PC-3 (cell line): ENCODE results near the gene LACC1. TPM values are rescaled to one million over a fixed set of nuclear protein-coding genes. Genes with fewer than 3 reads are reported as not detected.
A peak's percentile ranks its signal among the peaks of the same experiment; 100 is the strongest.

Source experiments
- ATAC-seq: fragments of 200-7000 bp; cut with Tn5 transposase; 2 replicates; pipeline ENCODE4 v1.9.1; 2020; ENCODE audit warnings: mild to moderate bottlenecking, moderate library complexity
- BruUV-seq: library from RNA; stranded (reverse); fragments of 400-500 nt; replicated peaks from 2 replicates; lab custom pipeline; 2021; lab: Mats Ljungman, UMichigan
- CTCF ChIA-PET: fragments of 300-600 bp; sonication (Branson Sonifier 250); formaldehyde crosslinking; loops from one replicate; lab custom pipeline; 2022; ENCODE audit warnings: antibody characterized with exemption; lab: Charles Lee
- POLR2A ChIA-PET: fragments of 300-600 bp; sonication (Branson Sonifier 250); formaldehyde crosslinking; loops from one replicate; lab custom pipeline; 2022; ENCODE audit warnings: antibody characterized with exemption; ENCODE audit not compliant: unreplicated experiment; lab: Charles Lee
- DNase-seq: peaks from one replicate; pipeline ENCODE4 v3.0.0-alpha.2; 2015
- H2AFZ ChIP-seq: fragments of 300-600 bp; sonication (generic); 2 replicates; pipeline ENCODE4 v1.6.0; 2016; ENCODE audit warnings: antibody characterized with exemption, low read length
- H3F3A ChIP-seq: fragments of 300-600 bp; sonication (generic); one replicate; pipeline ENCODE4 v1.6.0; 2017; ENCODE audit warnings: antibody characterized with exemption, low read length, control low read depth, mild to moderate bottlenecking; ENCODE audit not compliant: unreplicated experiment
- H3K27ac ChIP-seq: fragments of 300-600 bp; sonication (generic); 2 replicates; pipeline ENCODE4 v1.5.1; 2016; ENCODE audit warnings: mild to moderate bottlenecking, low read length
- H3K27me3 ChIP-seq: fragments of 300-600 bp; sonication (generic); 2 replicates; pipeline ENCODE4 v1.6.1; 2016; ENCODE audit warnings: low read length, mixed read lengths
- H3K36me3 ChIP-seq: fragments of 300-600 bp; sonication (generic); 2 replicates; pipeline ENCODE4 v1.6.1; 2016; ENCODE audit warnings: low read depth, mixed run types, low read length, mixed read lengths
- H3K4me1 ChIP-seq: fragments of 300-600 bp; sonication (generic); 2 replicates; pipeline ENCODE4 v1.5.1; 2016; ENCODE audit warnings: low read length; ENCODE audit not compliant: insufficient read depth
- H3K4me2 ChIP-seq: fragments of 300-600 bp; sonication (generic); 2 replicates; pipeline ENCODE4 v1.6.0; 2016; ENCODE audit warnings: low read length
- H3K4me3 ChIP-seq: fragments of 300-600 bp; sonication (generic); 2 replicates; pipeline ENCODE4 v1.5.1; 2016; ENCODE audit warnings: mild to moderate bottlenecking, low read length, mixed read lengths
- H3K79me2 ChIP-seq: fragments of 300-600 bp; sonication (generic); 2 replicates; pipeline ENCODE4 v1.6.1; 2017; ENCODE audit warnings: low read length, mixed read lengths
- H3K9ac ChIP-seq: fragments of 300-600 bp; sonication (generic); 2 replicates; pipeline ENCODE4 v1.6.0; 2016; ENCODE audit warnings: mild to moderate bottlenecking, low read length
- H3K9me2 ChIP-seq: fragments of 300-600 bp; sonication (generic); replicated peaks from 2 replicates; pipeline ENCODE4 v1.6.1; 2016; ENCODE audit warnings: mixed run types, low read length, mixed read lengths
- H3K9me3 ChIP-seq: fragments of 300-600 bp; sonication (generic); 2 replicates; pipeline ENCODE4 v1.6.1; 2016; ENCODE audit warnings: low read length, mixed read lengths
- H4K20me1 ChIP-seq: fragments of 300-600 bp; sonication (generic); 2 replicates; pipeline ENCODE4 v1.6.1; 2016; ENCODE audit warnings: low read length, mixed read lengths
- EZH2 ChIP-seq: fragments of 300-600 bp; sonication (generic); IDR thresholded peaks from one replicate; pipeline ENCODE4 v1.6.1; 2017; ENCODE audit warnings: antibody characterized with exemption, mild to moderate bottlenecking, low read length; ENCODE audit not compliant: unreplicated experiment
- EZH2phosphoT487 ChIP-seq: fragments of 300-600 bp; sonication (generic); IDR thresholded peaks from 2 replicates; pipeline ENCODE4 v1.6.1; 2018; ENCODE audit warnings: mild to moderate bottlenecking, antibody characterized with exemption, low read length, borderline replicate concordance
- intact Hi-C: fragments of 100-400 bp; cut with micrococcal nuclease; formaldehyde crosslinking; loops from 2 replicates; pipeline ENCODE4 v1.9.0; 2023
- total RNA-seq: library from RNA; depleted of rRNA; stranded (reverse); fragments of >200 nt; gene quantifications from 2 replicates; pipeline ENCODE4 v1.2.3, GENCODE V29; 2014
- TF ChIP-seq, protein P1 (sequence below): fragments of 300-600 bp; sonication (generic); conservative IDR thresholded peaks from 2 replicates; pipeline ENCODE4 v1.5.1; 2017; ENCODE audit warnings: antibody characterized with exemption, low read depth, mild to moderate bottlenecking, low read length

Gene LACC1
- total RNA-seq, 1 experiment from 2014 or later: 1.2 TPM

DNA sequence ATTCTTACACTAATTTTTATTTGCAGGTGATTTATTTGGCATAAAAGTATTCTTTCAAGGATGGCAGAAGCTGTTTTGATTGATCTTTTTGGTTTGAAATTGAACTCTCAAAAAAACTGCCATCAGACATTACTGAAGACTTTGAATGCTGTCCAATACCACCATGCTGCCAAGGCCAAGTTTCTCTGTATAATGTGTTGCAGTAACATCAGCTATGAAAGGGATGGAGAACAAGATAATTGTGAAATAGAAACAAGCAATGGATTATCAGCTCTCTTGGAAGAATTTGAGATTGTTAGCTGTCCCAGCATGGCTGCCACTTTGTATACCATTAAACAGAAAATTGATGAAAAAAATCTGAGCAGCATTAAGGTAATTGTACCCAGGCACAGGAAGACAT lies 1.2 kb downstream of the LACC1 start:
- Histone ChIP-seq H3K36me3 (no peaks in the 10 kb centered on the region), H3K4me2 (peak overlapping the region; percentile 99), H3K27ac (no peak overlapping the region), H3K4me3 (peak overlapping the region; percentile 70; the same call in 1 of the 2 replicates), H4K20me1 (no peaks in the 10 kb centered on the region), H3F3A (no peaks in the 10 kb centered on the region), H2AFZ (no peak overlapping the region), H3K27me3 (no peaks in the 10 kb centered on the region), H3K79me2 (peaks cover 18% of the 10 kb centered on the region), H3K4me1 (peaks cover 32% of the 10 kb centered on the region), H3K9ac (no peak overlapping the region), H3K9me3 (no peaks in the 10 kb centered on the region), H3K9me2 (no peaks in the 10 kb centered on the region)
- DNase-seq (no peak), ATAC-seq (no peak)
- TF ChIP-seq EZH2 (no peak), EZH2phosphoT487 (no peak)
- TF ChIP-seq, protein P1, sequence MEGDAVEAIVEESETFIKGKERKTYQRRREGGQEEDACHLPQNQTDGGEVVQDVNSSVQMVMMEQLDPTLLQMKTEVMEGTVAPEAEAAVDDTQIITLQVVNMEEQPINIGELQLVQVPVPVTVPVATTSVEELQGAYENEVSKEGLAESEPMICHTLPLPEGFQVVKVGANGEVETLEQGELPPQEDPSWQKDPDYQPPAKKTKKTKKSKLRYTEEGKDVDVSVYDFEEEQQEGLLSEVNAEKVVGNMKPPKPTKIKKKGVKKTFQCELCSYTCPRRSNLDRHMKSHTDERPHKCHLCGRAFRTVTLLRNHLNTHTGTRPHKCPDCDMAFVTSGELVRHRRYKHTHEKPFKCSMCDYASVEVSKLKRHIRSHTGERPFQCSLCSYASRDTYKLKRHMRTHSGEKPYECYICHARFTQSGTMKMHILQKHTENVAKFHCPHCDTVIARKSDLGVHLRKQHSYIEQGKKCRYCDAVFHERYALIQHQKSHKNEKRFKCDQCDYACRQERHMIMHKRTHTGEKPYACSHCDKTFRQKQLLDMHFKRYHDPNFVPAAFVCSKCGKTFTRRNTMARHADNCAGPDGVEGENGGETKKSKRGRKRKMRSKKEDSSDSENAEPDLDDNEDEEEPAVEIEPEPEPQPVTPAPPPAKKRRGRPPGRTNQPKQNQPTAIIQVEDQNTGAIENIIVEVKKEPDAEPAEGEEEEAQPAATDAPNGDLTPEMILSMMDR: no peak
- ChIA-PET CTCF (no interaction called here), POLR2A (interaction anchor here (0.7 kb wide), 1 partner anchor 187 kb away, joined by 11 read pairs; no protein-coding TSS in a partner anchor)
- no TSS peak for BruUV-seq
- intact Hi-C loops: no loop called here

DNA sequence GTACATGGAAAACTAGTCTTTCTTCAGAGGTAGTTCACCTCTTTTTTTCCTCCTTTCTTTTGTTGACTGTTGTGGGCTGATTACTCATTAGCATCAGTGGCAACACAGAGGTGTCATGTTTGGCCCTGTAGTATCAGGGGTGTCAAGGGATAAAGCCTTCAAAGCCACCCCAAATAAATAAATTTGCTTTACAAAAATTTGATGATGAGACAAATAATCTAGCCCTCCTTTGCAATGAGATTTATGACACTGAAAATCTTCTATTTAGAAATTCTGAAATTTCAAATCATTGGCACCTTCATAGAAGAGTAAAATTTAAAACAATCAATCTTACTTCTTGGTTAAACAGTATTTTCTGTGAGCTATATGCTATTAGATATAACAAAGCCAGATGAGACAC lies 1.9 kb downstream of the LACC1 start:
- ATAC-seq: no peak

DNA sequence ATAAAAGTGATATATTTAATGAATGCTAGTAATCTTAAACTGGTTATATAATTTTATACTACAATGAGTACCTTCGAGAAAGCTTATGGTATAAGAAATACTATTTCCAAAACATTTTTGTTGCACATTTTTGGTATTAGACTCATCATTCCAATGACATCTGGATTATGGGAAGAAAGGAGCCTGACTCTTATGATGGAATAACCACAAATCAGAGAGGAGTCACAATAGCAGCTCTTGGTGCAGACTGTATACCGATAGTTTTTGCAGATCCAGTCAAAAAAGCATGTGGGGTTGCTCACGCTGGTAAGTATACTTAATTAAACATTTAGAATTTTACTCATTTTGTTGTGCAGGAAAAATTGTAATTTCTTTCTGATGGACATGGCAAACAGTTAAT lies 3.9 kb downstream of the LACC1 start:
- no peak overlapping the region for H3K4me2 ChIP-seq
- H4K20me1 ChIP-seq: no peaks in the 10 kb centered on the region
- ChIA-PET POLR2A (no interaction called here), CTCF (interaction anchor here (0.5 kb wide), 1 partner anchor 162 kb away, joined by 3 read pairs; no protein-coding TSS in a partner anchor)
- no peaks in the 10 kb centered on the region for H3K27me3 ChIP-seq
- H3K9me3 ChIP-seq: no peaks in the 10 kb centered on the region
- H3K36me3 ChIP-seq: no peaks in the 10 kb centered on the region
- DNase-seq (no peak), ATAC-seq (no peak)
- peaks cover 7% of the 10 kb centered on the region for H3K4me1 ChIP-seq
- intact Hi-C loops: no loop called here
- H3K9me2 ChIP-seq: no peaks in the 10 kb centered on the region
- no peak overlapping the region for H3K9ac ChIP-seq
- H3K4me3 ChIP-seq: no peak overlapping the region
- BruUV-seq: no TSS peak
- no peak overlapping the region for H3K27ac ChIP-seq
- no peak overlapping the region for H2AFZ ChIP-seq
- TF ChIP-seq EZH2 (no peak), EZH2phosphoT487 (no peak)
- TF ChIP-seq, protein P1: no peak
- peaks cover 8% of the 10 kb centered on the region for H3K79me2 ChIP-seq
- H3F3A ChIP-seq: no peaks in the 10 kb centered on the region

More for the DNA sequence above, 1.9 kb downstream of the LACC1 start:
- Histone ChIP-seq H3K36me3 (no peaks in the 10 kb centered on the region), H3K9me2 (no peaks in the 10 kb centered on the region), H3K9ac (no peak overlapping the region), H3K4me2 (no peak overlapping the region), H3K27me3 (no peaks in the 10 kb centered on the region), H3K79me2 (peaks cover 18% of the 10 kb centered on the region), H3K9me3 (no peaks in the 10 kb centered on the region), H3F3A (no peaks in the 10 kb centered on the region), H3K4me3 (no peak overlapping the region), H4K20me1 (no peaks in the 10 kb centered on the region), H2AFZ (no peak overlapping the region), H3K4me1 (peaks cover 26% of the 10 kb centered on the region), H3K27ac (no peak overlapping the region)
- DNase-seq: no peak
- BruUV-seq: no TSS peak
- POLR2A ChIA-PET: no interaction called here
- CTCF ChIA-PET: no interaction called here
- no peak for TF ChIP-seq EZH2
- TF ChIP-seq EZH2phosphoT487: no peak
- TF ChIP-seq, protein P1: no peak
- intact Hi-C loops: no loop called here
